ENCODE data around the gene LIME1.
"Not testable (repeated sequence)": the region's sequence is repeated elsewhere in the genome, so short reads cannot be mapped to it uniquely, and the experiment has no call there.

Gene LIME1

GRCh38 chr20:63775096-63775978 is 38.9 kb downstream of the LIME1 start:
- H3K27me3 ChIP-seq (replicated peaks; ENCODE audit: control insufficient read depth, insufficient read depth, low read length) = peaks cover 4% of the 10 kb centered on the region
- no peaks in the 10 kb centered on the region for H3K9me3 ChIP-seq (ENCODE audit: control insufficient read depth, low read length)
- no peaks in the 10 kb centered on the region for H3K4me1 ChIP-seq (ENCODE audit: control insufficient read depth, insufficient read depth, low read length)
- peak; percentile 78 for DNase-seq (ENCODE audit: low read depth)
- no peaks in the 10 kb centered on the region for H3K36me3 ChIP-seq (ENCODE audit: control insufficient read depth, insufficient read depth, low read length, severe bottlenecking)
- peak overlapping the region; percentile 58 for H3K9ac ChIP-seq (ENCODE audit: low read length)
- peak overlapping the region; percentile 75 for H3K4me3 ChIP-seq (ENCODE audit: low read length)

GRCh38 chr20:63776875-63777274 is 40.4 kb downstream of the LIME1 start:
- not testable (repeated sequence) for DNase-seq (ENCODE audit: low read depth); H3K9me3 ChIP-seq (ENCODE audit: control insufficient read depth, low read length); H3K27me3 ChIP-seq (replicated peaks; ENCODE audit: control insufficient read depth, insufficient read depth, low read length); H3K36me3 ChIP-seq (ENCODE audit: control insufficient read depth, insufficient read depth, low read length, severe bottlenecking); H3K9ac ChIP-seq (ENCODE audit: low read length); H3K4me1 ChIP-seq (ENCODE audit: control insufficient read depth, insufficient read depth, low read length); H3K4me3 ChIP-seq (ENCODE audit: low read length)

GRCh38 chr20:63777614-63778013 is 41.1 kb downstream of the LIME1 start:
- no peak overlapping the region for H3K4me3 ChIP-seq (ENCODE audit: low read length)
- no peaks in the 10 kb centered on the region for H3K9me3 ChIP-seq (ENCODE audit: control insufficient read depth, low read length)
- H3K36me3 ChIP-seq (ENCODE audit: control insufficient read depth, insufficient read depth, low read length, severe bottlenecking) = no peaks in the 10 kb centered on the region
- DNase-seq (ENCODE audit: low read depth) = no peak
- no peaks in the 10 kb centered on the region for H3K4me1 ChIP-seq (ENCODE audit: control insufficient read depth, insufficient read depth, low read length)
- H3K27me3 ChIP-seq (replicated peaks; ENCODE audit: control insufficient read depth, insufficient read depth, low read length) = peaks cover 4% of the 10 kb centered on the region
- no peak overlapping the region for H3K9ac ChIP-seq (ENCODE audit: low read length)

- H3K9me3 ChIP-seq (ENCODE audit: control insufficient read depth, low read length) = no peaks in the 10 kb centered on the region
- no peak overlapping the region for H3K4me3 ChIP-seq (ENCODE audit: low read length)
- no peak overlapping the region for H3K9ac ChIP-seq (ENCODE audit: low read length)
- no peaks in the 10 kb centered on the region for H3K4me1 ChIP-seq (ENCODE audit: control insufficient read depth, insufficient read depth, low read length)
- DNase-seq (ENCODE audit: low read depth) = no peak
- H3K36me3 ChIP-seq (ENCODE audit: control insufficient read depth, insufficient read depth, low read length, severe bottlenecking) = no peaks in the 10 kb centered on the region
- peaks cover 4% of the 10 kb centered on the region for H3K27me3 ChIP-seq (replicated peaks; ENCODE audit: control insufficient read depth, insufficient read depth, low read length)
Observed at GRCh38 chr20:63778034-63778752, 41.7 kb downstream of the LIME1 start.

GRCh38 chr20:63778857-63779256 is 42.4 kb downstream of the LIME1 start:
- no peak for DNase-seq (ENCODE audit: low read depth)

GRCh38 chr20:63781181-63781580 is 44.7 kb downstream of the LIME1 start:
- DNase-seq (ENCODE audit: low read depth) = no peak
- no peaks in the 10 kb centered on the region for H3K9me3 ChIP-seq (ENCODE audit: control insufficient read depth, low read length)
- H3K9ac ChIP-seq (ENCODE audit: low read length) = no peak overlapping the region
- H3K27me3 ChIP-seq (replicated peaks; ENCODE audit: control insufficient read depth, insufficient read depth, low read length) = no peaks in the 10 kb centered on the region
- no peak overlapping the region for H3K4me3 ChIP-seq (ENCODE audit: low read length)
- no peaks in the 10 kb centered on the region for H3K36me3 ChIP-seq (ENCODE audit: control insufficient read depth, insufficient read depth, low read length, severe bottlenecking)
- H3K4me1 ChIP-seq (ENCODE audit: control insufficient read depth, insufficient read depth, low read length) = no peaks in the 10 kb centered on the region

More at GRCh38 chr20:63778857-63779256, 42.4 kb downstream of the LIME1 start:
- peaks cover 4% of the 10 kb centered on the region for H3K27me3 ChIP-seq (replicated peaks; ENCODE audit: control insufficient read depth, insufficient read depth, low read length)
- H3K4me1 ChIP-seq (ENCODE audit: control insufficient read depth, insufficient read depth, low read length) = no peaks in the 10 kb centered on the region
- H3K9me3 ChIP-seq (ENCODE audit: control insufficient read depth, low read length) = no peaks in the 10 kb centered on the region
- no peak overlapping the region for H3K4me3 ChIP-seq (ENCODE audit: low read length)
- no peak overlapping the region for H3K9ac ChIP-seq (ENCODE audit: low read length)
- no peaks in the 10 kb centered on the region for H3K36me3 ChIP-seq (ENCODE audit: control insufficient read depth, insufficient read depth, low read length, severe bottlenecking)

- Histone ChIP-seq H3K27me3 (replicated peaks; ENCODE audit: control insufficient read depth, insufficient read depth, low read length) (no peaks in the 10 kb centered on the region), H3K9ac (ENCODE audit: low read length) (no peak overlapping the region), H3K4me1 (ENCODE audit: control insufficient read depth, insufficient read depth, low read length) (no peaks in the 10 kb centered on the region), H3K9me3 (ENCODE audit: control insufficient read depth, low read length) (no peaks in the 10 kb centered on the region), H3K4me3 (ENCODE audit: low read length) (no peak overlapping the region), H3K36me3 (ENCODE audit: control insufficient read depth, insufficient read depth, low read length, severe bottlenecking) (no peaks in the 10 kb centered on the region)
- no peak for DNase-seq (ENCODE audit: low read depth)
Observed at GRCh38 chr20:63782051-63782471, 45.6 kb downstream of the LIME1 start.

GRCh38 chr20:63782521-63782971 is 46.1 kb downstream of the LIME1 start:
- Histone ChIP-seq H3K9me3 (ENCODE audit: control insufficient read depth, low read length) (no peaks in the 10 kb centered on the region), H3K36me3 (ENCODE audit: control insufficient read depth, insufficient read depth, low read length, severe bottlenecking) (no peaks in the 10 kb centered on the region), H3K4me3 (ENCODE audit: low read length) (no peak overlapping the region), H3K9ac (ENCODE audit: low read length) (no peak overlapping the region), H3K27me3 (replicated peaks; ENCODE audit: control insufficient read depth, insufficient read depth, low read length) (no peaks in the 10 kb centered on the region), H3K4me1 (ENCODE audit: control insufficient read depth, insufficient read depth, low read length) (no peaks in the 10 kb centered on the region)
- DNase-seq (ENCODE audit: low read depth) = no peak

GRCh38 chr20:63783970-63784369 is 47.5 kb downstream of the LIME1 start:
- Histone ChIP-seq H3K27me3 (replicated peaks; ENCODE audit: control insufficient read depth, insufficient read depth, low read length) (peaks cover 3% of the 10 kb centered on the region), H3K9me3 (ENCODE audit: control insufficient read depth, low read length) (no peaks in the 10 kb centered on the region), H3K36me3 (ENCODE audit: control insufficient read depth, insufficient read depth, low read length, severe bottlenecking) (no peaks in the 10 kb centered on the region), H3K4me3 (ENCODE audit: low read length) (no peak overlapping the region), H3K9ac (ENCODE audit: low read length) (no peak overlapping the region), H3K4me1 (ENCODE audit: control insufficient read depth, insufficient read depth, low read length) (no peaks in the 10 kb centered on the region)
- no peak for DNase-seq (ENCODE audit: low read depth)

GRCh38 chr20:63785691-63786131 is 49.2 kb downstream of the LIME1 start:
- H3K9me3 ChIP-seq (ENCODE audit: control insufficient read depth, low read length) = no peaks in the 10 kb centered on the region
- H3K4me3 ChIP-seq (ENCODE audit: low read length) = no peak overlapping the region
- H3K4me1 ChIP-seq (ENCODE audit: control insufficient read depth, insufficient read depth, low read length) = no peaks in the 10 kb centered on the region
- no peaks in the 10 kb centered on the region for H3K36me3 ChIP-seq (ENCODE audit: control insufficient read depth, insufficient read depth, low read length, severe bottlenecking)
- peaks cover 5% of the 10 kb centered on the region for H3K27me3 ChIP-seq (replicated peaks; ENCODE audit: control insufficient read depth, insufficient read depth, low read length)
- DNase-seq (ENCODE audit: low read depth) = no peak
- H3K9ac ChIP-seq (ENCODE audit: low read length) = no peak overlapping the region

GRCh38 chr20:63787302-63787701 is 50.8 kb downstream of the LIME1 start:
- no peak overlapping the region for H3K4me3 ChIP-seq (ENCODE audit: low read length)
- no peaks in the 10 kb centered on the region for H3K9me3 ChIP-seq (ENCODE audit: control insufficient read depth, low read length)
- H3K27me3 ChIP-seq (replicated peaks; ENCODE audit: control insufficient read depth, insufficient read depth, low read length) = peaks cover 8% of the 10 kb centered on the region
- no peak for DNase-seq (ENCODE audit: low read depth)
- H3K4me1 ChIP-seq (ENCODE audit: control insufficient read depth, insufficient read depth, low read length) = no peaks in the 10 kb centered on the region
- no peaks in the 10 kb centered on the region for H3K36me3 ChIP-seq (ENCODE audit: control insufficient read depth, insufficient read depth, low read length, severe bottlenecking)
- H3K9ac ChIP-seq (ENCODE audit: low read length) = no peak overlapping the region

Data from adipocyte (in vitro differentiated cells).